HEK293 (cell line): ENCODE data around the gene MMS19.

Experiments used
- EGR2 ChIP-seq: fragments of 450-650 bp; formaldehyde crosslinking; IDR thresholded peaks from 2 replicates; pipeline ENCODE4 v1.5.1; 2016; ENCODE audit warnings: low read depth, missing biosample characterization, missing genetic modification characterization
- GFI1B ChIP-seq: fragments of 450-650 bp; formaldehyde crosslinking; IDR thresholded peaks from 2 replicates; pipeline ENCODE4 v1.5.1; 2016; ENCODE audit warnings: missing biosample characterization, missing genetic modification characterization
- HOXC10 ChIP-seq: sonication (generic); formaldehyde crosslinking; IDR thresholded peaks from 2 replicates; pipeline ENCODE4 v1.8.1; 2023; ENCODE audit warnings: mild to moderate bottlenecking, missing genetic modification reagents
- IKZF3 ChIP-seq: fragments of 450-650 bp; IDR thresholded peaks from 2 replicates; pipeline ENCODE4 v1.5.0; 2018; ENCODE audit warnings: missing biosample characterization, mild to moderate bottlenecking, missing genetic modification characterization, moderate library complexity
- KLF1 ChIP-seq: fragments of 450-650 bp; formaldehyde crosslinking; IDR thresholded peaks from 2 replicates; pipeline ENCODE4 v1.5.1; 2016; ENCODE audit warnings: missing biosample characterization, missing genetic modification characterization
- KLF16 ChIP-seq: fragments of 450-650 bp; formaldehyde crosslinking; IDR thresholded peaks from 2 replicates; pipeline ENCODE4 v1.5.1; 2017; ENCODE audit warnings: missing biosample characterization, missing genetic modification characterization
- KLF8 ChIP-seq: fragments of 450-650 bp; formaldehyde crosslinking; IDR thresholded peaks from 2 replicates; pipeline ENCODE4 v1.5.1; 2016; ENCODE audit warnings: missing biosample characterization, missing genetic modification characterization
- MEIS1 ChIP-seq: sonication (generic); formaldehyde crosslinking; IDR thresholded peaks from 2 replicates; pipeline ENCODE4 v1.8.1; 2022; ENCODE audit warnings: missing genetic modification reagents, mild to moderate bottlenecking, borderline replicate concordance
- SCRT1 ChIP-seq: fragments of 450-650 bp; formaldehyde crosslinking; IDR thresholded peaks from 2 replicates; pipeline ENCODE4 v1.5.1; 2016; ENCODE audit warnings: missing biosample characterization, missing genetic modification characterization, borderline replicate concordance
- SETDB1 ChIP-seq: IDR thresholded peaks from one replicate; pipeline ENCODE4 v1.6.1; 2017; ENCODE audit warnings: mild to moderate bottlenecking, low read length, moderate library complexity, mixed read lengths; ENCODE audit not compliant: insufficient read length
- SP2 ChIP-seq: fragments of 450-650 bp; formaldehyde crosslinking; IDR thresholded peaks from 2 replicates; pipeline ENCODE4 v1.5.1; 2016; ENCODE audit warnings: missing biosample characterization, missing genetic modification characterization
- TRIM28 ChIP-seq: IDR thresholded peaks from 2 replicates; pipeline ENCODE4 v1.6.1; 2011; ENCODE audit warnings: low read length, control low read depth, borderline replicate concordance
- TSHZ1 ChIP-seq: fragments of 450-650 bp; formaldehyde crosslinking; IDR thresholded peaks from 2 replicates; pipeline ENCODE4 v1.5.1; 2016; ENCODE audit warnings: missing biosample characterization, missing genetic modification characterization, borderline replicate concordance
- ZBTB17 ChIP-seq: fragments of 450-650 bp; formaldehyde crosslinking; IDR thresholded peaks from 2 replicates; pipeline ENCODE4 v1.5.1; 2016; ENCODE audit warnings: missing biosample characterization, missing genetic modification characterization
- ZBTB26 ChIP-seq: fragments of 450-650 bp; formaldehyde crosslinking; optimal IDR thresholded peaks from 2 replicates; pipeline ENCODE3; 2016; ENCODE audit warnings: missing biosample characterization, mild to moderate bottlenecking, missing genetic modification characterization
- ZFP37 ChIP-seq: fragments of 450-650 bp; formaldehyde crosslinking; IDR thresholded peaks from 2 replicates; pipeline ENCODE4 v1.5.1; 2016; ENCODE audit warnings: missing biosample characterization, missing genetic modification characterization
- ZNF10 ChIP-seq: fragments of 450-650 bp; formaldehyde crosslinking; IDR thresholded peaks from 2 replicates; pipeline ENCODE4 v1.5.1; 2017; ENCODE audit warnings: missing biosample characterization, missing genetic modification characterization
- ZNF133 ChIP-seq: fragments of 450-650 bp; formaldehyde crosslinking; IDR thresholded peaks from 2 replicates; pipeline ENCODE4 v1.5.1; 2016; ENCODE audit warnings: missing biosample characterization, missing genetic modification characterization
- ZNF169 ChIP-seq: fragments of 450-650 bp; formaldehyde crosslinking; IDR thresholded peaks from 2 replicates; pipeline ENCODE4 v1.5.1; 2016; ENCODE audit warnings: missing biosample characterization, missing genetic modification characterization
- ZNF174 ChIP-seq: fragments of 450-650 bp; formaldehyde crosslinking; IDR thresholded peaks from 2 replicates; pipeline ENCODE4 v1.5.0; 2017; ENCODE audit warnings: missing biosample characterization, mild to moderate bottlenecking, missing genetic modification characterization
- ZNF175 ChIP-seq: fragments of 450-650 bp; formaldehyde crosslinking; IDR thresholded peaks from 2 replicates; pipeline ENCODE4 v1.5.1; 2016; ENCODE audit warnings: missing biosample characterization, missing genetic modification characterization
- ZNF19 ChIP-seq: fragments of 450-650 bp; formaldehyde crosslinking; IDR thresholded peaks from 2 replicates; pipeline ENCODE4; 2016; ENCODE audit warnings: missing biosample characterization, missing genetic modification characterization, low read depth
- ZNF280D ChIP-seq: fragments of 450-650 bp; formaldehyde crosslinking; IDR thresholded peaks from 2 replicates; pipeline ENCODE4 v1.5.1; 2016; ENCODE audit warnings: missing biosample characterization, missing genetic modification characterization
- ZNF311 ChIP-seq: fragments of 450-650 bp; formaldehyde crosslinking; IDR thresholded peaks from 2 replicates; pipeline ENCODE4 v1.5.1; 2017; ENCODE audit warnings: missing biosample characterization, missing genetic modification characterization, borderline replicate concordance
- ZNF571 ChIP-seq: fragments of 450-650 bp; formaldehyde crosslinking; IDR thresholded peaks from 2 replicates; pipeline ENCODE4 v1.5.0; 2017; ENCODE audit warnings: missing biosample characterization, missing genetic modification characterization
- ZNF747 ChIP-seq: fragments of 450-650 bp; formaldehyde crosslinking; IDR thresholded peaks from 2 replicates; pipeline ENCODE4 v1.5.1; 2016; ENCODE audit warnings: missing biosample characterization, missing genetic modification characterization
- TF ChIP-seq, protein P1 (sequence below): fragments of 450-650 bp; formaldehyde crosslinking; IDR thresholded peaks from 2 replicates; pipeline ENCODE4 v1.5.1; 2016; ENCODE audit warnings: missing biosample characterization, missing genetic modification characterization
- TF ChIP-seq, protein P2 (sequence below): fragments of 450-650 bp; IDR thresholded peaks from 2 replicates; pipeline ENCODE4 v1.5.1; 2018; ENCODE audit warnings: missing biosample characterization, mild to moderate bottlenecking, missing genetic modification characterization

The MMS19 gene

GRCh38 chr10:97445722-97446639, 52.2 kb downstream of the MMS19 start, which contains the start of the genes EXOSC1 and ZDHHC16 (continued):
- TF ChIP-seq TSHZ1 (tag by site-specific recombination) (no peak), IKZF3 (no peak), ZNF747 (no peak), KLF16 (tag by site-specific recombination) (peak; percentile 72; the same call in 1 of the 2 replicates), ZNF169 (tag by site-specific recombination) (no peak), SCRT1 (tag by site-specific recombination) (peak; percentile 69), ZBTB17 (peak; percentile 94), ZNF174 (tag by site-specific recombination) (no peak), ZNF175 (no peak), SETDB1 (no peak), HOXC10 (no peak), ZNF311 (tag by site-specific recombination) (no peak), KLF8 (tag by site-specific recombination) (peak; percentile 83), ZNF280D (tag by site-specific recombination) (no peak), SP2 (peak; percentile 79), MEIS1 (CRISPR knock-in tag) (no peak), TRIM28 (0 out of 2 replicates have a peak, but pooled peaks have one; percentile 8), EGR2 (tag by site-specific recombination) (peak; percentile 79), ZNF571 (tag by site-specific recombination) (no peak), KLF1 (tag by site-specific recombination) (peak; percentile 51), ZFP37 (tag by site-specific recombination) (0 out of 2 replicates have a peak, but pooled peaks have one; percentile 17), ZBTB26 (tag by site-specific recombination) (peak; percentile 85), ZNF19 (tag by site-specific recombination) (no peak), ZNF133 (tag by site-specific recombination) (no peak), GFI1B (tag by site-specific recombination) (peak; percentile 38; the same call in 1 of the 2 replicates), ZNF10 (tag by site-specific recombination) (0 out of 2 replicates have a peak, but pooled peaks have one; percentile 26)
- TF ChIP-seq, protein P1, sequence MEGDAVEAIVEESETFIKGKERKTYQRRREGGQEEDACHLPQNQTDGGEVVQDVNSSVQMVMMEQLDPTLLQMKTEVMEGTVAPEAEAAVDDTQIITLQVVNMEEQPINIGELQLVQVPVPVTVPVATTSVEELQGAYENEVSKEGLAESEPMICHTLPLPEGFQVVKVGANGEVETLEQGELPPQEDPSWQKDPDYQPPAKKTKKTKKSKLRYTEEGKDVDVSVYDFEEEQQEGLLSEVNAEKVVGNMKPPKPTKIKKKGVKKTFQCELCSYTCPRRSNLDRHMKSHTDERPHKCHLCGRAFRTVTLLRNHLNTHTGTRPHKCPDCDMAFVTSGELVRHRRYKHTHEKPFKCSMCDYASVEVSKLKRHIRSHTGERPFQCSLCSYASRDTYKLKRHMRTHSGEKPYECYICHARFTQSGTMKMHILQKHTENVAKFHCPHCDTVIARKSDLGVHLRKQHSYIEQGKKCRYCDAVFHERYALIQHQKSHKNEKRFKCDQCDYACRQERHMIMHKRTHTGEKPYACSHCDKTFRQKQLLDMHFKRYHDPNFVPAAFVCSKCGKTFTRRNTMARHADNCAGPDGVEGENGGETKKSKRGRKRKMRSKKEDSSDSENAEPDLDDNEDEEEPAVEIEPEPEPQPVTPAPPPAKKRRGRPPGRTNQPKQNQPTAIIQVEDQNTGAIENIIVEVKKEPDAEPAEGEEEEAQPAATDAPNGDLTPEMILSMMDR, result peak; percentile 49; the same call in 1 of the 2 replicates
- TF ChIP-seq, protein P2, sequence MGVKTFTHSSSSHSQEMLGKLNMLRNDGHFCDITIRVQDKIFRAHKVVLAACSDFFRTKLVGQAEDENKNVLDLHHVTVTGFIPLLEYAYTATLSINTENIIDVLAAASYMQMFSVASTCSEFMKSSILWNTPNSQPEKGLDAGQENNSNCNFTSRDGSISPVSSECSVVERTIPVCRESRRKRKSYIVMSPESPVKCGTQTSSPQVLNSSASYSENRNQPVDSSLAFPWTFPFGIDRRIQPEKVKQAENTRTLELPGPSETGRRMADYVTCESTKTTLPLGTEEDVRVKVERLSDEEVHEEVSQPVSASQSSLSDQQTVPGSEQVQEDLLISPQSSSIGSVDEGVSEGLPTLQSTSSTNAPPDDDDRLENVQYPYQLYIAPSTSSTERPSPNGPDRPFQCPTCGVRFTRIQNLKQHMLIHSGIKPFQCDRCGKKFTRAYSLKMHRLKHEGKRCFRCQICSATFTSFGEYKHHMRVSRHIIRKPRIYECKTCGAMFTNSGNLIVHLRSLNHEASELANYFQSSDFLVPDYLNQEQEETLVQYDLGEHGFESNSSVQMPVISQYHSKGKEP (tag by site-specific recombination), result no peak
